Cardiac septum (tissue), 1 donor: ENCODE results near the gene SNX4. TPM values are rescaled to one million over a fixed set of nuclear protein-coding genes. Genes with fewer than 3 reads are reported as not detected.
"Not testable (repeated sequence)": the region's sequence is repeated elsewhere in the genome, so short reads cannot be mapped to it uniquely, and the experiment has no call there.

Source experiments
- DNase-seq: peaks from one replicate; pipeline ENCODE4 v3.0.0-alpha.2; 2020; ENCODE audit warnings: low spot score
- intact Hi-C: fragments of 100-400 bp; cut with DNase I; formaldehyde crosslinking; loops from one replicate; pipeline ENCODE4 v1.14.0; 2022
- total RNA-seq: library from RNA; stranded (reverse); fragmentation: NEBNext Ultra II Directional; extraction: Animal tissue kit (Norgen Biotek cat#: 25700); gene quantifications from one replicate; pipeline ENCODE4 v1.2.1, GENCODE V29; 2021
- donor health status: DM: no; HTN: no; CAD: no.

The SNX4 gene
- total RNA-seq, 1 donor from 2014 or later, result 20.6 TPM

DNA sequence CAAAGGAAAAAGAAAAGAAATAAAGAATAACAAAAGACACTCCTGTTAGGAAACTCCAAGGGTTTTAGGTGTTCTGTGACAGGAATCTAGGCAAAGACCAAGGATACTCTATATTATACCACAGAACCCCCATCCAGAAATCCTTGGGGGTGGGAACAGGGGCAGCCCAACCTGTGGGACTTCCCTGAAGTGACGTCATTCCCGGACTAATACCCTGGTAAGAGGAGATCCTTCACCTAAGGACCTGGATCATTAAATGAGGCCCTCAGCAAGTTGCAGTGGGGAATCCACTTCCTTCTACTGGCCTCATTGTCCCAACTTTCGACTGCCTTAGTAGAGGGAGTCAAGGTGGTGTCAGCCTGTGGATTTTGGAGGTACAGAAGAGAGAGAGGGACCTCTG is 103.8 kb downstream of the SNX4 start:
- peak; percentile 29 for DNase-seq

DNA sequence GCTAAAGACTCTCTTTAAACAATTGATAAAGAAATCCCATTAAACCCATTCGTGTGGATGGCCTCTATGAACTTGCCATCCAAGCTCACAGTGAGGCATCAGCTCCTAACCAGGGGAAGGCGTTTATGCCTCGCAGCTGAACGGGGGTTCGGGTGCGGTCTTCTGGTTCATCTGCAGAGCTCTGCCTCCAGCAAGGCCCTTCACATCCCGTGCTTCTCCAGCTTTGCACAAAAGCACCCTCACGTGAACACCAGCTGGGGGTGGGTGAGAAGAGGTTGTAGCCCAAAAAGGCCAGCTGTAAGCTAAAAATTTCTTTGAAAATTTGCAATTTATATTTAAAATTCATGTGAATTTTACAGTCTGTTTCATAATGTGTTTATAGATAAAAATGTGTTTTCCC is 105.3 kb downstream of the SNX4 start:
- intact Hi-C loops, result no loop called here
- DNase-seq, result peak; percentile 29

More for the DNA sequence above, 103.8 kb downstream of the SNX4 start:
- intact Hi-C loops, result no loop called here

DNA sequence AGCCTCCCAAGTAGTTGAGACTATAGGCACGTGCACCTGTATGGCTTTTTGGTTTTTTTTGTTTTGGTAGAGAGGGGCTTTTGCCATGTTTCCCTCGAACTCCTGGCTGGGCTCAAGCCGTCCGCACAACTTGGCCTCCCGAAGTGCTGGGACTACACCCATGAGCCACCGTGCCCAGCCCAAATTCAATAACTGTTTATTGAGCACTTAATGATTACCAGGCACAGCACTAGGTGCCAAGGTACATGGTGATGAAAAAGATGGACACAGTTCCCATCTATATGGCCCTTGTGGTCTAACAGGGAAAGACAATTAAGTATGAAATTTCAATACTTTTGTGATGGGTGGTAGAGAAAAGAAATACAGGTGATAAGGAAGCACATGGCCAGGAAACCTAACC is 109.1 kb downstream of the SNX4 start:
- intact Hi-C loops, result no loop called here
- peak; percentile 31 for DNase-seq

DNA sequence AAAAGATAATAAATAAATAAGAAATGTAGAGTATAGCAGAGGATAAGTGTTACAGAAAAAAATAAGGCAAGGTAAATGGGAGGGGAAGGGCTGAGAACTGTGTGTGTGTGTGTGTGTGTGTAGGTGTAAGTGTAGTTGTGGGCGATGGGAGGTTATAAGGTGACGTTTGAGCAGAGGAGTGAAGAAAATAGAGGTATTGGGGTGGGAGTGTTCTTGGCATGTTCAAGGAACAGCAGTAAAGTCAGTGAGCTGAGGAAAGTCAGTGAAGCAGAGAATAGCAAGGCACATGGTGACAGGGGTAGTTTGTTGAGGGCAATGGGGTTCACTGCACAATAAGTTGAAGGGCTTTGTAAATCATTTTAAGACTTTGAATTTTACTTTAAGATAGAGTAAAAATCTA is 113.9 kb downstream of the SNX4 start:
- intact Hi-C loops, result no loop called here
- DNase-seq, result no peak

DNA sequence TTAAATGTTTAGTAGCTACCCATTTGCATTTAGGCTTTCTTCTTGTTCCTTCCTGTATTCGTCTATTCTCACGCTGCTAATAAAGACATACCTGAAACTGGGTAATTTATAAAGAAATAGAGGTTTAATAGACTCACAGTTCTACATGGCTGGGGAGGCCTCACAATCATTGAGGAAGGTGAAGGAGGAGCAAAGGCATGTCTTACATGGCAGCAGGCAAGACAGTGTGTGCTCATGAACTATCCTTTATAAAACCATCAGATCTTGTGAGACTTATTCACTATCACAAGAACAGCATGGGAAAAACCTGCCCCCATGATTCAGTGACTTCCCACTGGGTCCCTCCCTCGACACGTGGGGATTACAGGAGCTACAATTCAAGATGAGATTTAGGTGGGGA is 114.5 kb downstream of the SNX4 start:
- DNase-seq, intact Hi-C loops: not testable (repeated sequence)

DNA sequence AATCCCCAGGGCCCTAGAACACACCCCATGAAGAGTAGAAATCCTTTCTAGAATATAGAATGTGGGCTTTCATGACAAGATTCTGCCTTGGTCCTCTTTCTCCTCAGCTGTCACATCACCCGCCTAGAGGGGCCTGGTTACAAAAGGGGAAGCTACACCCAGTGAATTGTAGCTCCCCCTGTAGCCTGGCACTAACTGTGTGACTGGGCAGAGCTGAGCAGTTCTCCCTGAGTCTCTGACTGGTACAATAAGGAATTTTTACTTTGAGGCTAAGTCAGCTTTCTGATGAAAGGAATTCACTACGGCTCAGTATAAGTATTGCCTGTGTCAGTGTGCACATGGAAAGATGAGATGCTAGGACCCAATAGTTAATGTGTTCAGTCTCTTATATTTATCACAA is 116.2 kb downstream of the SNX4 start:
- no peak for DNase-seq
- intact Hi-C loops, result no loop called here

DNA sequence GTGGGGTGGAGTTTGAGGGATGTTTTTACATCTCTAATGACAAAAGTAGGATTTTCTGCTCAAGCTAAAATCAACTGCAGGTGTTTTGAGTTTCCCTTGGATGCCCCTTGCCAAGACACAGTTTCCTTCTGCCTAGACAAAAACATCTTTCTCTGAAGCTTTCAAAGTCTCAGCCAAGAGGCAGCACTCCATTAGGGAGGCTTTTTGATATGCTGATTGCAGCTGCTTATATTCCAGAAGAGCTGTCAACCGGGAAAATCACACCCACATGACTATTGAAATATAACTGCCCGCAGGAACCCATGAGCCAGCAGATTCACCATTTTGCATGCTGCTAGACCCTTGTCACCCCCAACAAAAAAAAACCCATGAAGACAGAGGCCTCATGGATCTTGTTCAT is 117.4 kb downstream of the SNX4 start:
- intact Hi-C loops, result no loop called here

DNA sequence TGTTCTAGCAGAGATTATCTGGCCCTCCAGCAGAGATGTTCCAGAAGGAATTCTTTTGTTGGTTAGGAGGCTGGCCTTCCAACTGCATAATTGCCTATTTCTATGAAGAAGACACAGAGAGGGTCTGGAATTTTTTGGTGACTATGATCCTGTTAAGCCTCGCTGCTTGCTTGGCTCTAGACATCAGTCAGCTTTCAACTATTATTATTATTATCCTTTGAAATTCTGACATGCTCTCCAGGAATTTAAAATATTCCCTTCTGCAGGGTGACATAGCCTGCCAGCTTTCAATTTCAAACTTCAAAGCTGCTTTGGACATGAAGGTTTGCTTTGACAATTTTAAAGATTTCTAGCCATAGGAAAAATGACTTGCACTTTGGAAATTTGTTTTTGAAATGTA is 118.6 kb downstream of the SNX4 start:
- intact Hi-C loops, result no loop called here
- no peak for DNase-seq

More for the DNA sequence above, 117.4 kb downstream of the SNX4 start:
- no peak for DNase-seq

DNA sequence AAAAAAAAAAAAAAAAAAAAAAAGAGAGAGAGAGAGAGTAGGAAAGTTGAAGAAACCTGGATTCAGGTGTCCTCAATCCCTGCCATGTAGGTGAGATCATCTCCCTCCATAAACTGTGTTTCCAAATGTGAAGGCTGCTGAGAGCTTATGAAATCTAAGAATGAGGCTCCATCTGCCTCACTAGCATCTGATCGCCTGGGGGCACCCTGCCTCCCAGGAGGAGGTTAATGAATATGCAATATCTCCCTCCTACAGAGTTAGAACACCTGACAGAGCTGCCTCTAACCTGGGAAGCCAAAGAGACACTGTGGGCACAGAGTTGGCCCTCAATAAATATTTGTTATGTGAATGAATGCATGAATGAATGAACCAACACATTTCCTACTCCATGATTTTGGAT is 121.0 kb downstream of the SNX4 start:
- no peak for DNase-seq
- intact Hi-C loops, result no loop called here

Other genes with a start within 250 kb of the SNX4 start
- gene ZNF148, start 144.9 kb downstream of the SNX4 start, total RNA-seq, result 44.2 TPM
- 9.6 TPM for gene OSBPL11, start 75.3 kb upstream of the SNX4 start, total RNA-seq